Mucosa of stomach (tissue), 1 donor: ENCODE results near the gene GUCD1.

Experiments used
- H3K27me3 ChIP-seq: one replicate; pipeline ENCODE4 v1.7.0; 2013; ENCODE audit warnings: mild to moderate bottlenecking, low read length; ENCODE audit not compliant: control insufficient read depth, insufficient read depth
- H3K36me3 ChIP-seq: one replicate; pipeline ENCODE4 v1.7.0; 2013; ENCODE audit warnings: low read length; ENCODE audit not compliant: control insufficient read depth, insufficient read depth
- H3K4me1 ChIP-seq: one replicate; pipeline ENCODE4 v1.7.0; 2013; ENCODE audit warnings: mild to moderate bottlenecking, low read length; ENCODE audit not compliant: control insufficient read depth, insufficient read depth
- H3K4me3 ChIP-seq: one replicate; pipeline ENCODE4 v1.7.0; 2013; ENCODE audit warnings: low read length
- H3K9ac ChIP-seq: one replicate; pipeline ENCODE4 v1.7.0; 2013; ENCODE audit warnings: mild to moderate bottlenecking, low read length, moderate library complexity
- H3K9me3 ChIP-seq: one replicate; pipeline ENCODE4 v1.7.0; 2013; ENCODE audit warnings: mild to moderate bottlenecking, low read length, moderate library complexity; ENCODE audit not compliant: control insufficient read depth
- donor health status: Pancreatic carcinoma.

Gene GUCD1

DNA sequence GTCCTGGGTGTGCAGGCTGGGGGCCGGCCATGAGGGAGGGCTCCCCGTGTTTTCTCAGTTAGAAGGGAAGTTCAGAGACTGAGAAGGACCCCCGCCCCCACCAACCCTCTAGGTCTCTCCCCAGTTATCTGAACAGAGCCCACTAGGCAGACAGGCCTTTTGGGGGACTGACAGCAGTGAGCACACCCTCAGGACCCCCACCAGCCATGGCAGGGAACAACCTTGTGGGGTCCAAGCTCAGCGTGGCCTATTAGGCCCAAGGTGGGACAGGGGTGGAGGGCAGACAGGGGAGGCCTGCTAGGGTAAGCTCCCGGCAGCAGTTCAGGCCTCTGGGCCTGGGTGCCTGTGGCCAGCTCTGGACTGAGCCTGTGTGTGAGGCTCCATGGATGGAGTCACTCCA, 32.3 kb upstream of the GUCD1 start:
- no peaks in the 10 kb centered on the region for H3K27me3 ChIP-seq
- no peaks in the 10 kb centered on the region for H3K9me3 ChIP-seq
- no peak overlapping the region for H3K4me3 ChIP-seq
- H3K4me1 ChIP-seq, result peaks cover 43% of the 10 kb centered on the region
- no peak overlapping the region for H3K9ac ChIP-seq
- no peaks in the 10 kb centered on the region for H3K36me3 ChIP-seq

DNA sequence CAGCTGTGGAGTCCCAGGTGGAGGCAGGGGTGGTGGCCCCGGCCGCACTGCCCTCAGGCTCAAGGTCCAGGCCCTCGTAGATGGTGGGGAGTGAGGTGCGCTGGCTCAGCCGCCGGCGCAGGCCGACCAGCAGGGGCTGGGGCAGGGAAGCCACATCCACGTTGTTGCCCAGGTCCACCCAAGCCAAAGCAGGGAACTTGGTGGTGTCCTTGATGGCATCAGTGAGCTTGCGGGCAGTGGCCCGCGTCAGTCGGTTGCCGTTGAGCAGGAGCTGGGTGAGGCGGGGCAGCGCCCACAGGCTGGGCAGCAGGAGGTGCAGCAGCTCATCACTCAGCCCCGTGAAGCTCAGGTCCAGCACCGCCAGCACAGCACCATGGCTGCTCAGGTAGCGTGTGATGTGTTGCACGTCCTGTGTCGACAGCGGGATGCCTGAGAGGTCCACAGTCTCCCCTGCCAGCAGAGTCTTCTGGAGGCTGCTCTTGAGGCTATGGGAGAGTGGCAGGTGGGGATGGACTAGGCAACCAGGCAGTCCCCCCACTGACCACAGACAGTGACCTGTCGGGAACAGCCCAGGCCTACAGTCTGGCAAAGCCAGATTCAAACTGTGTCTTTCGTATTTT, 31.1 kb upstream of the GUCD1 start:
- Histone ChIP-seq H3K4me3 (no peak overlapping the region), H3K4me1 (peaks cover 37% of the 10 kb centered on the region), H3K36me3 (no peaks in the 10 kb centered on the region), H3K27me3 (no peaks in the 10 kb centered on the region), H3K9me3 (no peaks in the 10 kb centered on the region), H3K9ac (no peak overlapping the region)

GRCh38 chr22:24585461-24585860, 30.5 kb upstream of the GUCD1 start:
- Histone ChIP-seq H3K4me1 (peaks cover 40% of the 10 kb centered on the region), H3K9ac (no peak overlapping the region), H3K36me3 (no peaks in the 10 kb centered on the region), H3K9me3 (no peaks in the 10 kb centered on the region), H3K27me3 (no peaks in the 10 kb centered on the region), H3K4me3 (no peak overlapping the region)

GRCh38 chr22:24584871-24585411, 30.0 kb upstream of the GUCD1 start:
- Histone ChIP-seq H3K4me3 (no peak overlapping the region), H3K9ac (no peak overlapping the region), H3K36me3 (no peaks in the 10 kb centered on the region), H3K9me3 (no peaks in the 10 kb centered on the region), H3K27me3 (no peaks in the 10 kb centered on the region), H3K4me1 (peaks cover 45% of the 10 kb centered on the region)

GRCh38 chr22:24584166-24584790, 29.3 kb upstream of the GUCD1 start:
- Histone ChIP-seq H3K4me3 (no peak overlapping the region), H3K36me3 (no peaks in the 10 kb centered on the region), H3K4me1 (peaks cover 43% of the 10 kb centered on the region), H3K9me3 (no peaks in the 10 kb centered on the region), H3K9ac (peak overlapping the region; percentile 41), H3K27me3 (no peaks in the 10 kb centered on the region)

DNA sequence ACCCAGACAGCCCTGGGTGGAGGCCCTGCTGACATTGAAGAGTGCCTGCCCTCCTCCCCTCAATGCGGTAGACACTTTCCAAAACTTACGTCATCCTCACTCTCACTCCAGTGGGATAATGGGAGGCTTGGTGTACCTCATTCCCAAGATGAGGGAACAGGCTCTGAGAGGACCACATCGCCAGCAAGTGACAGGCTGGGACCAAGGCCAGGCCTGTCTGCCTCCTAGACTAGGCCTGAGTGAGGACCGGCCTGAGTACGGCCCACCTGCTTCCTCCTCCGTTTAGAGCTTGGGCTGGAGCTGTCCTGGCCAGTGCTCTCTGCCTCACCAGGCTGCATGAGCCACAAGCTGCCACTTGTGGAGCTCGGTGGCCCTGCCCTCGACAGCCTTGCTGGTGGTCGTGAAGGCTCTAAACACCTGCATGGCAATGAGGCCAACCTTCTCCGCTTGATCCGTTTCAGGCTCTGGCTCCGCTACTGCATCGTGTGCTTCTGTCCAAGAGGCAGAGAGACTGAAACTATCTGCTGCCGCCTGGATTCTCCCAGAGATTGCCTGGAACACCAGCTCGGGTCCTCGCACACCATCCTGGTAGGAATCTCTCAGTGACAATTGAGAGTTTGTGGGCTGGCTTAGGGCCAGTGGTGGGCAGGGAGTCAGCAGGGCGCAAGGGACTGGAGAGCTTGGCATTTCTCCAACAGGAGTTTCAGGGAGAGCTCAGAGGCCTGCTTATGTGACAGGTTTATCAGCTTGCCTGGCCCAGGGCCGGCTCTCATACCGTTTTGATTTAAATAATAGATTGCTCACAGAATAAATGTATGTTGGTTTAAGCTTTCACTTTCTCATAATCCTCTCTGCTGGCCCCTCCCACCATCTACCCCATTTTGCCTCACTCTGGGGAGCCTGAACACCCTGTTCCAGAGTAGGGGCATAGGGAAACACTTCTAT, 28.6 kb upstream of the GUCD1 start:
- Histone ChIP-seq H3K27me3 (no peaks in the 10 kb centered on the region), H3K4me1 (peaks cover 43% of the 10 kb centered on the region), H3K9ac (peak overlapping the region; percentile 41), H3K9me3 (no peaks in the 10 kb centered on the region), H3K36me3 (no peaks in the 10 kb centered on the region), H3K4me3 (no peak overlapping the region)

GRCh38 chr22:24582056-24582814, 27.3 kb upstream of the GUCD1 start:
- H3K9ac ChIP-seq, result no peak overlapping the region
- H3K4me1 ChIP-seq, result peaks cover 47% of the 10 kb centered on the region

GRCh38 chr22:24580276-24580675, 25.3 kb upstream of the GUCD1 start:
- Histone ChIP-seq H3K4me1 (peaks cover 56% of the 10 kb centered on the region), H3K9me3 (no peaks in the 10 kb centered on the region), H3K36me3 (no peaks in the 10 kb centered on the region), H3K27me3 (no peaks in the 10 kb centered on the region), H3K9ac (no peak overlapping the region), H3K4me3 (no peak overlapping the region)

More at GRCh38 chr22:24582056-24582814, 27.3 kb upstream of the GUCD1 start:
- no peaks in the 10 kb centered on the region for H3K9me3 ChIP-seq
- H3K36me3 ChIP-seq, result no peaks in the 10 kb centered on the region
- no peak overlapping the region for H3K4me3 ChIP-seq
- no peaks in the 10 kb centered on the region for H3K27me3 ChIP-seq

DNA sequence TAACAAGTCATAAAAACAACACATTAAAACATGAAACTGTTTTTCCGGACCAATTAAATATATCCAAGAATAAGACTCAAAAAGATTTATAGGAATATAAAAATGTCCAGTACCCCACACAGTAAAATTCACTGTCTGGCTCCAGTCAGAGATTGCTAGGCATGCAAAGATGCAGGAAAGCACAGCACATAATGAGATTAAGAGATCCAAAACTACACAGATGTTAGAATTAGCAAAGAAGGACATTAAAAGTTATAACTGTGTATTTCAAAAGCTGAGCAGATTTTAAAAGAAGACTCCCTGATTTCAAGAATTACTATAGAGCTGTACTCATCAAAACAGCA, 24.3 kb upstream of the GUCD1 start:
- Histone ChIP-seq H3K36me3 (no peaks in the 10 kb centered on the region), H3K4me3 (no peak overlapping the region), H3K9ac (no peak overlapping the region), H3K4me1 (peaks cover 50% of the 10 kb centered on the region), H3K9me3 (no peaks in the 10 kb centered on the region), H3K27me3 (no peaks in the 10 kb centered on the region)

DNA sequence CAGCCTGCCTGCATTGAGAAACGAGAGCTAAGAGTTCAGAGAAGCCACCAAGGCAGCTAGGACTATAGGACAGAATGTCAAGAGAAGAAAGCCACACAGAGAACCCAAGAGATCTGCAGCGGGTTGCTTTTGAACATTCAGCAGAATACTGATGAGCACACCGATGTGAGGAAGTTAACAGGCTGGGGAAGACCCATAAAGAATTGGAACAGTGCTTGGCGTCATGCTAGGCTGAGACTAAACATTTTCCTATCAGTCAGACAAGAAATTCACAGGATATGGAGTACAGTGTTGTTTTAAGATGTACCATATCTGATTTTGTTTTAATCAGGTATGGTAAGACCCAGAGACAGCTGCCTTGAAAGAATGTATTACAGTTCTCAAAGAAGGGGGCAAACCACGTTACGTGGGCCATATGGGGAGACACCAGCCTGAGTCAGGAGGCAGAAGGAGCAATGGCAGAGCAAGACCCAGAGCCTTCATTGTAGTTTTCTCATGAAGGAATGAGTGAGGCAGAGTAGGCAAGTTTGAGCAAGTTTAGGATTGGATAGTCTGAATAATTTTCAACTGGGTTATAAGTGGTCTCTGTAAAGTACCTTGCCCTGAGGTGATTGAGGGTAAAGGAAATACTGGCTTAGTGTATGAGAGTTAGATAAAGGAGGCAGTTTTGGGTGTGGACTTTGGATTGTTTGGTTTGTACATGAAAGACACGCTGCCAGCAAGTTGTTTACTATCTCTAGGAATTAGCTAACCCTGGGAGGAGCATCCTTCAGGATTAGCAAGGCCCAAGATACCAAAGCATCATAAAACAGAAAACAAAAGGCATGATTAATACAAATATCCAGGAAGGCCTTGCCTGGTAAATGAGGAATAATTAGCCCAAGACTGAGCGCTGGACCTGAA, 23.7 kb upstream of the GUCD1 start:
- no peak overlapping the region for H3K9ac ChIP-seq
- H3K36me3 ChIP-seq, result no peaks in the 10 kb centered on the region
- no peaks in the 10 kb centered on the region for H3K27me3 ChIP-seq
- peaks cover 44% of the 10 kb centered on the region for H3K4me1 ChIP-seq
- no peak overlapping the region for H3K4me3 ChIP-seq
- H3K9me3 ChIP-seq, result no peaks in the 10 kb centered on the region

GRCh38 chr22:24576778-24577177, 21.8 kb upstream of the GUCD1 start:
- Histone ChIP-seq H3K27me3 (no peaks in the 10 kb centered on the region), H3K9me3 (no peaks in the 10 kb centered on the region), H3K9ac (peak overlapping the region; percentile 5), H3K4me3 (no peak overlapping the region), H3K4me1 (peaks cover 36% of the 10 kb centered on the region), H3K36me3 (no peaks in the 10 kb centered on the region)
